Measurements from ENCODE around the gene CPLANE2.

Gene CPLANE2

GRCh38 chr1:16207318-16208269 is 29.4 kb downstream of the CPLANE2 start:
- FAIRE-seq = no peak

GRCh38 chr1:16206547-16207317 is 30.3 kb downstream of the CPLANE2 start:
- FAIRE-seq = no peak
- no peak for TF ChIP-seq CTCF (IDR thresholded peaks at IDR 0.05; ENCODE audit: insufficient read depth, missing control alignments)
- DNase-seq (ENCODE audit: insufficient read length, low spot score) = peak; percentile 35

More at GRCh38 chr1:16207318-16208269, 29.4 kb downstream of the CPLANE2 start:
- no peak for TF ChIP-seq CTCF (IDR thresholded peaks at IDR 0.05; ENCODE audit: insufficient read depth, missing control alignments)
- DNase-seq (ENCODE audit: insufficient read length, low spot score) = no peak

GRCh38 chr1:16205891-16206546 is 31.0 kb downstream of the CPLANE2 start:
- no peak for TF ChIP-seq CTCF (IDR thresholded peaks at IDR 0.05; ENCODE audit: insufficient read depth, missing control alignments)
- FAIRE-seq (no peak), DNase-seq (ENCODE audit: insufficient read length, low spot score) (no peak)

GRCh38 chr1:16205334-16205671 is 31.7 kb downstream of the CPLANE2 start:
- FAIRE-seq (no peak), DNase-seq (ENCODE audit: insufficient read length, low spot score) (no peak)
- TF ChIP-seq CTCF (IDR thresholded peaks at IDR 0.05; ENCODE audit: insufficient read depth, missing control alignments) = no peak

GRCh38 chr1:16204634-16205333 is 32.2 kb downstream of the CPLANE2 start:
- TF ChIP-seq CTCF (IDR thresholded peaks at IDR 0.05; ENCODE audit: insufficient read depth, missing control alignments) = peak; percentile 34
- DNase-seq (ENCODE audit: insufficient read length, low spot score) (no peak), FAIRE-seq (no peak)

- FAIRE-seq (no peak), DNase-seq (ENCODE audit: insufficient read length, low spot score) (no peak)
- TF ChIP-seq CTCF (IDR thresholded peaks at IDR 0.05; ENCODE audit: insufficient read depth, missing control alignments) = no peak
These were observed 32.8 kb downstream of the CPLANE2 start for GRCh38 chr1:16204216-16204615.

Data from D721Med (cell line).